WTC11 (cell line): Measurements from ENCODE around the gene PTPRCAP. TPM values are rescaled to one million over a fixed set of nuclear protein-coding genes. Genes with fewer than 3 reads are reported as not detected.

Experiments used
- ATAC-seq: fragments of 200-7000 bp; cut with Tn5 transposase; 2 replicates; pipeline ENCODE4 v1.10.0; 2021; ENCODE audit warnings: mild to moderate bottlenecking, moderate library complexity
- Bru-seq: library from RNA; stranded (reverse); fragments of 400-500 nt; gene quantifications from one replicate; lab custom pipeline; 2021; lab: Mats Ljungman, UMichigan
- CTCF ChIA-PET: fragments of 300-600 bp; sonication (Branson Sonifier 250); formaldehyde crosslinking; loops from one replicate; lab custom pipeline; 2021; ENCODE audit warnings: antibody characterized with exemption; lab: Charles Lee
- POLR2A ChIA-PET: fragments of 350-600 bp; sonication (Branson Sonifier 250); formaldehyde crosslinking; loops from one replicate; lab custom pipeline; 2021; ENCODE audit warnings: antibody characterized with exemption; lab: Charles Lee
- DNase-seq: peaks from one replicate; pipeline ENCODE4 v3.0.0; 2021; ENCODE audit warnings: low spot score
- H3K27ac Mint-ChIP-seq: 2 replicates; pipeline ENCODE4 v1.8.0; 2021; ENCODE audit warnings: mixed read lengths
- H3K27me3 Mint-ChIP-seq: 2 replicates; pipeline ENCODE4 v1.8.0; 2021; ENCODE audit warnings: low read depth, mild to moderate bottlenecking, moderate library complexity, mixed read lengths
- H3K36me3 Mint-ChIP-seq: 2 replicates; pipeline ENCODE4 v1.8.0; 2021; ENCODE audit warnings: mixed read lengths
- H3K4me1 Mint-ChIP-seq: 2 replicates; pipeline ENCODE4 v1.8.0; 2022; ENCODE audit warnings: mixed read lengths
- H3K4me3 Mint-ChIP-seq: 2 replicates; pipeline ENCODE4 v1.8.0; 2021; ENCODE audit warnings: mild to moderate bottlenecking, moderate library complexity, mixed read lengths
- H3K9me3 Mint-ChIP-seq: 2 replicates; pipeline ENCODE4 v1.8.0; 2021; ENCODE audit warnings: mixed read lengths
- ATF6 ChIP-seq: sonication (generic); formaldehyde crosslinking; IDR thresholded peaks from 2 replicates; pipeline ENCODE4 v1.8.1; 2023; ENCODE audit warnings: mild to moderate bottlenecking, missing genetic modification reagents
- CREB1 ChIP-seq: sonication (generic); formaldehyde crosslinking; IDR thresholded peaks from 2 replicates; pipeline ENCODE4 v1.8.0; 2023; ENCODE audit warnings: mild to moderate bottlenecking, missing genetic modification reagents
- CTCF ChIP-seq: fragments of 200-600 bp; IDR thresholded peaks from 2 replicates; pipeline ENCODE4 v1.8.0; 2022; ENCODE audit warnings: antibody characterized with exemption
- FOXK1 ChIP-seq: sonication (generic); formaldehyde crosslinking; IDR thresholded peaks from 2 replicates; pipeline ENCODE4 v1.8.0; 2022; ENCODE audit warnings: mild to moderate bottlenecking, moderate library complexity, missing genetic modification reagents
- FOXP1 ChIP-seq: sonication (generic); formaldehyde crosslinking; IDR thresholded peaks from 2 replicates; pipeline ENCODE4 v1.8.0; 2022; ENCODE audit warnings: missing genetic modification reagents, mild to moderate bottlenecking, moderate library complexity, borderline replicate concordance
- FOXP4 ChIP-seq: sonication (generic); formaldehyde crosslinking; IDR thresholded peaks from 2 replicates; pipeline ENCODE4 v1.8.0; 2022; ENCODE audit warnings: mild to moderate bottlenecking, missing genetic modification reagents
- GTF2I ChIP-seq: fragments of 250-450 bp; sonication (Bioruptor Pico); conservative IDR thresholded peaks from 2 replicates; pipeline ENCODE4 v1.4.0; 2021; ENCODE audit warnings: mild to moderate bottlenecking
- RELA ChIP-seq: sonication (generic); formaldehyde crosslinking; IDR thresholded peaks from 2 replicates; pipeline ENCODE4 v1.8.1; 2022; ENCODE audit warnings: missing genetic modification reagents, mild to moderate bottlenecking, borderline replicate concordance
- SMAD4 ChIP-seq: sonication (generic); formaldehyde crosslinking; IDR thresholded peaks from 2 replicates; pipeline ENCODE4 v1.8.0; 2022; ENCODE audit warnings: mild to moderate bottlenecking, missing genetic modification reagents
- TEAD1 ChIP-seq: sonication (generic); formaldehyde crosslinking; IDR thresholded peaks from 2 replicates; pipeline ENCODE4 v1.8.0; 2022; ENCODE audit warnings: mild to moderate bottlenecking, missing genetic modification reagents
- ZNF263 ChIP-seq: sonication (generic); formaldehyde crosslinking; IDR thresholded peaks from 2 replicates; pipeline ENCODE4 v1.8.1; 2022; ENCODE audit warnings: low read depth, mild to moderate bottlenecking, moderate library complexity, missing genetic modification reagents
- ZNF396 ChIP-seq: fragments of 250-450 bp; sonication (Bioruptor Pico); IDR thresholded peaks from 2 replicates; pipeline ENCODE4 v1.8.0; 2021; ENCODE audit warnings: mild to moderate bottlenecking, moderate library complexity, borderline replicate concordance
- ZNF423 ChIP-seq: fragments of 250-450 bp; sonication (Bioruptor Pico); IDR thresholded peaks from 2 replicates; pipeline ENCODE4 v2.1.2; 2022; ENCODE audit warnings: mild to moderate bottlenecking, moderate library complexity
- ZNF512 ChIP-seq: sonication (generic); formaldehyde crosslinking; IDR thresholded peaks from 2 replicates; pipeline ENCODE4 v1.8.1; 2022; ENCODE audit warnings: missing genetic modification reagents, borderline replicate concordance
- long read RNA-seq, 3 experiments: library from RNA in 1 of 3; library from capped mRNA in 1 of 3; library from polyadenylated mRNA in 1 of 3; unstranded in 2 of 3; stranded (forward) in 1 of 3; transcript quantifications; one replicate each; pipeline ENCODE4 v2.0.0, GENCODE V29; 2021
- total RNA-seq: library from RNA; stranded (reverse); gene quantifications from 3 replicates; pipeline ENCODE4 v1.2.3, GENCODE V29; 2021
- TF ChIP-seq, protein P1 (sequence below): sonication (generic); formaldehyde crosslinking; IDR thresholded peaks from 2 replicates; pipeline ENCODE4 v1.8.0; 2022; ENCODE audit warnings: mild to moderate bottlenecking, missing genetic modification reagents
- TF ChIP-seq, protein P2 (sequence below): fragments of 250-450 bp; sonication (Bioruptor Pico); IDR thresholded peaks from 2 replicates; pipeline ENCODE4 v1.9.0; 2021; ENCODE audit warnings: mild to moderate bottlenecking
- TF ChIP-seq, protein P3 (sequence below): sonication (generic); formaldehyde crosslinking; conservative IDR thresholded peaks from 2 replicates; pipeline ENCODE4 v1.8.1; 2023; ENCODE audit warnings: mild to moderate bottlenecking, low read depth, missing genetic modification reagents, moderate library complexity

The PTPRCAP gene
- total RNA-seq (3.5 to 4.0 TPM (median 3.6 TPM) in 3 replicates), Bru-seq, nascent RNA (percentile 48 among the genes with signal in this experiment)
- long read RNA-seq, experiment 1, partial matches to known transcripts, result 0 of 1 reads
- long read RNA-seq, experiment 1, other reads (novel, unspliced or antisense), result 0 of 1 reads
- long read RNA-seq, experiment 2, partial matches to known transcripts, result 1 of 3 reads
- long read RNA-seq, experiment 2, other reads (novel, unspliced or antisense), result 0 of 3 reads
- long read RNA-seq, experiment 3, result 0 reads

DNA sequence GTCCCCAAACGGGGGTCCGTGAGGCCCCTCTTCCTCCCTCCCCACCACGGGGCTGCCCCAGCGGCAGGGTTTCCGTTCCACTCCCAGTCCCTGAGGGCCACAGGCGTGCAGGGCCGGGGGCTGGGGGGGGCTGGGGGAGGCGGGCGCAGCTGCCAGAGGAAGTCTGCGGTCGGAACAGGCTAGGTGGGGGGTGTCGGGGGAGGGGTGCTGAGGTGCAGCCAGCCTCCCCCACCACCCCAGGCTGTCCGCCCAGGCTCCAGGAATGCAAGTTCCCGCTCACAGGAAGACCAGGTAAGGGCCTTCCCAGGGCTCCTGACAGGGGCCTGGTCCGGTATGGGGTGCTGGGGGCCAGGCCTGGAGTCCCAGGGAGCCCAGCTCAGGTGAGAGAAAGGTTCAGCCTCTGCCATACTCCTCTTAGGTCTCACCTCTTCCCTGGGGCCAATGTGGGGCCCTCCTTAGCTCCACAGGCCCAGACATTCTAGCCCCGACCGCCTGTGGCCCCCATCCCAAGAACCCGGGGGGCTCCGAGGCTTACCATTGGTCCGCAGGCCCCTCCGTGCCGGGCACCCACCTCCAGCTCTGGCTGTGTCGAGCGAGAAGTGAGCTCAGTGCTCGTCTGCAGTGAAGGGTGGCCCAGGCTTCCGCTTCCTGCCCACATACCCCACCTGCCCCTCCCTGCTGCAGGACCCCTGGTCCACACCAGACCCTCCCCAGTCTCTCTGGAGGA lies at the start of gene PTPRCAP:
TSS of gene PTPRCAP (minus strand) at position 601 of the 727 bp plus-strand sequence. CDS start at position 538, 63 bp downstream.
- ChIA-PET CTCF (interaction anchor here (0.6 to 4.2 kb wide), 6 partner anchors 9 to 48 kb away, joined by 3 to 31 read pairs (median 4); partner anchors contain the start of genes PPP1CA, RAD9A and RPS6KB2), POLR2A (interaction anchor here (0.7 to 2.2 kb wide), 6 partner anchors 9 to 47 kb away, joined by 3 to 11 read pairs (median 4); partner anchors contain the start of genes PPP1CA and RPS6KB2)
- H3K27me3 Mint-ChIP-seq, result no peaks in the 10 kb centered on the region
- no peaks in the 10 kb centered on the region for H3K9me3 Mint-ChIP-seq
- peak within 1 kb of the TSS; percentile 90 for H3K27ac Mint-ChIP-seq
- ATAC-seq, result peak; percentile 11
- peaks cover 16% of the 10 kb centered on the region for H3K4me1 Mint-ChIP-seq
- DNase-seq, result peak; percentile 57
- no peak within 1 kb of the TSS for H3K4me3 Mint-ChIP-seq
- TF ChIP-seq ZNF512 (no peak), TEAD1 (CRISPR knock-in tag) (no peak), ZNF423 (CRISPR knock-in tag) (no peak), CTCF (no peak), ZNF263 (no peak)
- 0 out of 2 replicates have a peak, but pooled peaks cover under 1% of the 10 kb centered on the region for H3K36me3 Mint-ChIP-seq

- ATAC-seq (no peak), DNase-seq (no peak)
- H3K27me3 Mint-ChIP-seq, result peaks cover 26% of the 10 kb centered on the region
- peaks cover 10% of the 10 kb centered on the region; the same call in 1 of the 2 replicates for H3K36me3 Mint-ChIP-seq
- no peak overlapping the region for H3K4me3 Mint-ChIP-seq
- H3K4me1 Mint-ChIP-seq, result peaks cover 19% of the 10 kb centered on the region
- H3K9me3 Mint-ChIP-seq, result no peaks in the 10 kb centered on the region
- no peak overlapping the region for H3K27ac Mint-ChIP-seq
- ChIA-PET CTCF (interaction anchor here (1.7 kb wide), 1 partner anchor 85 kb away, joined by 3 read pairs; the partner anchor contains the start of gene PPP1CA), POLR2A (no interaction called here)
- TF ChIP-seq ZNF396 (CRISPR knock-in tag) (no peak), RELA (CRISPR knock-in tag) (no peak), FOXP1 (CRISPR knock-in tag) (no peak), ZNF263 (no peak), SMAD4 (CRISPR knock-in tag) (no peak), GTF2I (CRISPR knock-in tag) (no peak), FOXK1 (CRISPR knock-in tag) (no peak), CREB1 (CRISPR knock-in tag) (no peak), ATF6 (CRISPR knock-in tag) (no peak), FOXP4 (CRISPR knock-in tag) (no peak)
- TF ChIP-seq, protein P1, sequence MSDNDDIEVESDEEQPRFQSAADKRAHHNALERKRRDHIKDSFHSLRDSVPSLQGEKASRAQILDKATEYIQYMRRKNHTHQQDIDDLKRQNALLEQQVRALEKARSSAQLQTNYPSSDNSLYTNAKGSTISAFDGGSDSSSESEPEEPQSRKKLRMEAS (CRISPR knock-in tag), result no peak
- TF ChIP-seq, protein P2, sequence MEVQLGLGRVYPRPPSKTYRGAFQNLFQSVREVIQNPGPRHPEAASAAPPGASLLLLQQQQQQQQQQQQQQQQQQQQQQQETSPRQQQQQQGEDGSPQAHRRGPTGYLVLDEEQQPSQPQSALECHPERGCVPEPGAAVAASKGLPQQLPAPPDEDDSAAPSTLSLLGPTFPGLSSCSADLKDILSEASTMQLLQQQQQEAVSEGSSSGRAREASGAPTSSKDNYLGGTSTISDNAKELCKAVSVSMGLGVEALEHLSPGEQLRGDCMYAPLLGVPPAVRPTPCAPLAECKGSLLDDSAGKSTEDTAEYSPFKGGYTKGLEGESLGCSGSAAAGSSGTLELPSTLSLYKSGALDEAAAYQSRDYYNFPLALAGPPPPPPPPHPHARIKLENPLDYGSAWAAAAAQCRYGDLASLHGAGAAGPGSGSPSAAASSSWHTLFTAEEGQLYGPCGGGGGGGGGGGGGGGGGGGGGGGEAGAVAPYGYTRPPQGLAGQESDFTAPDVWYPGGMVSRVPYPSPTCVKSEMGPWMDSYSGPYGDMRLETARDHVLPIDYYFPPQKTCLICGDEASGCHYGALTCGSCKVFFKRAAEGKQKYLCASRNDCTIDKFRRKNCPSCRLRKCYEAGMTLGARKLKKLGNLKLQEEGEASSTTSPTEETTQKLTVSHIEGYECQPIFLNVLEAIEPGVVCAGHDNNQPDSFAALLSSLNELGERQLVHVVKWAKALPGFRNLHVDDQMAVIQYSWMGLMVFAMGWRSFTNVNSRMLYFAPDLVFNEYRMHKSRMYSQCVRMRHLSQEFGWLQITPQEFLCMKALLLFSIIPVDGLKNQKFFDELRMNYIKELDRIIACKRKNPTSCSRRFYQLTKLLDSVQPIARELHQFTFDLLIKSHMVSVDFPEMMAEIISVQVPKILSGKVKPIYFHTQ (CRISPR knock-in tag), result no peak
- TF ChIP-seq, protein P3, sequence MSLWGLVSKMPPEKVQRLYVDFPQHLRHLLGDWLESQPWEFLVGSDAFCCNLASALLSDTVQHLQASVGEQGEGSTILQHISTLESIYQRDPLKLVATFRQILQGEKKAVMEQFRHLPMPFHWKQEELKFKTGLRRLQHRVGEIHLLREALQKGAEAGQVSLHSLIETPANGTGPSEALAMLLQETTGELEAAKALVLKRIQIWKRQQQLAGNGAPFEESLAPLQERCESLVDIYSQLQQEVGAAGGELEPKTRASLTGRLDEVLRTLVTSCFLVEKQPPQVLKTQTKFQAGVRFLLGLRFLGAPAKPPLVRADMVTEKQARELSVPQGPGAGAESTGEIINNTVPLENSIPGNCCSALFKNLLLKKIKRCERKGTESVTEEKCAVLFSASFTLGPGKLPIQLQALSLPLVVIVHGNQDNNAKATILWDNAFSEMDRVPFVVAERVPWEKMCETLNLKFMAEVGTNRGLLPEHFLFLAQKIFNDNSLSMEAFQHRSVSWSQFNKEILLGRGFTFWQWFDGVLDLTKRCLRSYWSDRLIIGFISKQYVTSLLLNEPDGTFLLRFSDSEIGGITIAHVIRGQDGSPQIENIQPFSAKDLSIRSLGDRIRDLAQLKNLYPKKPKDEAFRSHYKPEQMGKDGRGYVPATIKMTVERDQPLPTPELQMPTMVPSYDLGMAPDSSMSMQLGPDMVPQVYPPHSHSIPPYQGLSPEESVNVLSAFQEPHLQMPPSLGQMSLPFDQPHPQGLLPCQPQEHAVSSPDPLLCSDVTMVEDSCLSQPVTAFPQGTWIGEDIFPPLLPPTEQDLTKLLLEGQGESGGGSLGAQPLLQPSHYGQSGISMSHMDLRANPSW (CRISPR knock-in tag), result no peak
Observed at GRCh38 chr11:67486481-67487195, 49.2 kb upstream of the PTPRCAP start.
